Measurements from ENCODE around the gene FOXP1. TPM values are rescaled to one million over a fixed set of nuclear protein-coding genes. Genes with fewer than 3 reads are reported as not detected.

FOXP1 gene
- total RNA-seq, 1 donor from 2014 or later, result 26.1 TPM

DNA sequence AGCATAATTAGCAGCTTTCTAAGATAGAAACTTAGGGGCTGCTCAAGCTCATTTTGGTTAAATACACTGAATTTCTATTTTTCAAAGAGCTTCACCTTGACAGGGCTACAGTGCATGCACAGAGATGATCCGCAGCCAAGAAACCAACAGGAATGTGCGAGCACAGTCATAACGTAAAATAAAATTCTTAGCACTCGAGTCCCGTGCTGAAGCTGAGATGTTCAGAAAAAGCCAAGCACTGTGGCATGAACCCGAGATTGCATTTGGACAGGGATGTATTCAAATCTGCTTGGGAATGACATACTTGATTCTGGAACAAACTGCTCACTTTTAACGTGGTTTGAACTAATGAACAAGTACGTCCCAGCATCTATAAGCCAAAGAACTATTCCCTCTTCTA, 340.3 kb downstream of the FOXP1 start:
- TF ChIP-seq, protein P1, sequence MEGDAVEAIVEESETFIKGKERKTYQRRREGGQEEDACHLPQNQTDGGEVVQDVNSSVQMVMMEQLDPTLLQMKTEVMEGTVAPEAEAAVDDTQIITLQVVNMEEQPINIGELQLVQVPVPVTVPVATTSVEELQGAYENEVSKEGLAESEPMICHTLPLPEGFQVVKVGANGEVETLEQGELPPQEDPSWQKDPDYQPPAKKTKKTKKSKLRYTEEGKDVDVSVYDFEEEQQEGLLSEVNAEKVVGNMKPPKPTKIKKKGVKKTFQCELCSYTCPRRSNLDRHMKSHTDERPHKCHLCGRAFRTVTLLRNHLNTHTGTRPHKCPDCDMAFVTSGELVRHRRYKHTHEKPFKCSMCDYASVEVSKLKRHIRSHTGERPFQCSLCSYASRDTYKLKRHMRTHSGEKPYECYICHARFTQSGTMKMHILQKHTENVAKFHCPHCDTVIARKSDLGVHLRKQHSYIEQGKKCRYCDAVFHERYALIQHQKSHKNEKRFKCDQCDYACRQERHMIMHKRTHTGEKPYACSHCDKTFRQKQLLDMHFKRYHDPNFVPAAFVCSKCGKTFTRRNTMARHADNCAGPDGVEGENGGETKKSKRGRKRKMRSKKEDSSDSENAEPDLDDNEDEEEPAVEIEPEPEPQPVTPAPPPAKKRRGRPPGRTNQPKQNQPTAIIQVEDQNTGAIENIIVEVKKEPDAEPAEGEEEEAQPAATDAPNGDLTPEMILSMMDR (conservative IDR thresholded peaks at IDR 0.05; ENCODE audit: low read depth, low read length), result no peak
- no peak overlapping the region for H3K4me3 ChIP-seq (ENCODE audit: low read depth, low read length)
- DNase-seq (ENCODE audit: low read depth), result no peak

DNA sequence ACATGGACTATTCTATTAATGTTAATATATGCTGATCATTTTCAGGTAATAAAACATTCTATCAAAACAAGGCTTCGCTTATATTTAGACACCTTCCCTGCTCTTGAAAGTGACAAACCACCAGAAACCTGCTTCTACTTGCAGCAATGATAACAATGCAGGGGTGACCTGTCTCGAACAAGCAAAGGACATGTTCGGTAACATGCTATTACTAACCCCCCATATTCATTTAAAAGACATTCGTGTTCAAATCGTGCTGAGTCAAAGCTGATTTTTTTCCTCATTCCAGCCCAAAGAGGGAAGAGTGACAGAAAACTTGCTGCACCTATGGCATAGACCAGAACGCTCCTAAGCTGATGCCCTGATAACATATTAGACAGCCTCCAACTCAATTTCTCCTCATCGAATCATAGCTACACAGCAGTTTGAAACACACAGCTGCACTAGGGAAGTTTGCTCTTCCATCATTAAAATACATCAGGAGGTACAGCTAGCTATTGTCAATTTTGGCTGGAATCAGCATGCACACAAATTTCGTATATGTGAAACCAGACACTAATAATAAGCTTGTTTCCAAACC, 341.5 kb downstream of the FOXP1 start:
- DNase-seq (ENCODE audit: low read depth), result no peak
- TF ChIP-seq, protein P1 (conservative IDR thresholded peaks at IDR 0.05; ENCODE audit: low read depth, low read length), result no peak
- H3K4me3 ChIP-seq (ENCODE audit: low read depth, low read length), result no peak overlapping the region

DNA sequence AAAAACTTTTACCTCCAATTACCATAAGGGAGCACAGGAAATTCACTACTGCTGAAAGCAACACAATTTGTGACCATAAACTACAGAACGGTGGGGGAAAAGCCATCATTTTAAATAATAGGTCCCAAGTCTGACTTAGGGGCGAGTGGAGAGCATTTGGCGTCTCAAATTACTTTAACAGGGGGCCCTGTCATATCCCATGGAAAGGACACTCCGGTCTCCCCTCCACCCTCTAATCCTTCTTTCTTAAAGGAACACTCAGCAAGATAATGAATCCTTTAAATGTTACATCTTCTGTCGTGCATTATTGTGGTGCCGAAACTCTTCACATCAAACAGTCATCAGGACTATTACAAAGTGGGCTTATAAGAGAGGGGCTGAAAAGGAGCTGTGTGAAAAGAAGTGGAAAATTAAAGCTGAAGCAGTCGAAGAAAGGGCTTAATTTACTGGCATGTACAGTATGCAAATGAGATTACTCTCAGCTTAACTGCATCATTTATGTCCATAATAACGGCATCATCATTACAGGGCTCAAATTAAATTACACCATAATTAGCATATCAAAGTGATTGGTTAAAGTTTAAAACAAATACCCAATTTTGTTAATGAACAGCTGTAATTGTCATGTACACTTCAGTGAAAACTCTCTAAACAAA, 342.2 kb downstream of the FOXP1 start:
- H3K4me3 ChIP-seq (ENCODE audit: low read depth, low read length), result no peak overlapping the region
- TF ChIP-seq, protein P1 (conservative IDR thresholded peaks at IDR 0.05; ENCODE audit: low read depth, low read length), result no peak
- DNase-seq (ENCODE audit: low read depth), result no peak

DNA sequence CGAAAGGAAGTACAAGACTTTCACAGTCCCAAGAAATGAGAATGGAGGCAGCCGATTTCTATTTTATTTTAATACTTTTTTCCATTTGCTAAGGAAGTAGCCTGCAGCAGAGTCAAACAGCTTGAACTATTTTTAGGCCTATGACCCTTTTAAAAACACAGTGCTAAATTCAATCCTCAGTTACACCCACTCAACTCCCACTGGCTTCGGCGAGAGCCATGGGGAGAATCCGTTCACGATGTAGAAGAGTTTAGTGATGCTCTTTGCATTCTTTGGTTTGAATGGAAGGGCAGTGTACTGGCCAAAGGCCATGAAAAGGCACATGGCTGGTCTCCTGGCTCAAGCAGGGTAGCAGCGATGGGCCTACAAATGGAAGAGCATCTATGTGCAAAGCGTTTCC, 343.5 kb downstream of the FOXP1 start:
- H3K4me3 ChIP-seq (ENCODE audit: low read depth, low read length), result no peak overlapping the region

DNA sequence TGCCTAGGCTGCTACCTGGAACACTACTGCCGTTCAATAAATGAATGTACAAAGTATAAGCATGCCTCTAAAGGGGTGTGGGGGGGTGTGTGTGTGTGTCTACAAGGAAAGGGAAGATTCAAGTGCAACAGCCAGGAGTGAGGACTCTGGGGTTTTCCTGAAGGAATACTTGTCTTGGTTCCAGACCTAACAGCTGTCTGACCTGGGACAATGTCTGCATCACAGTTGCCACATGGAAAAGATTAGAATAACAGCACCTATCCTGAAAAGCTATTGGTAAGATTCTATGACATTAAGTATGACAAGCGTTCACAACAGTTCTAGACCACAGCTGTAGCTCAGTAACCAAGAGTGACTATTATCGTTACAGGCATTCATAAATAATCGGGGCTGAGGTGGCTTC, 345.2 kb downstream of the FOXP1 start:
- no peak for DNase-seq (ENCODE audit: low read depth)
- H3K4me3 ChIP-seq (ENCODE audit: low read depth, low read length), result no peak overlapping the region
- TF ChIP-seq, protein P1 (conservative IDR thresholded peaks at IDR 0.05; ENCODE audit: low read depth, low read length), result no peak

More for the DNA sequence above, 343.5 kb downstream of the FOXP1 start:
- TF ChIP-seq, protein P1 (conservative IDR thresholded peaks at IDR 0.05; ENCODE audit: low read depth, low read length), result no peak
- no peak for DNase-seq (ENCODE audit: low read depth)

DNA sequence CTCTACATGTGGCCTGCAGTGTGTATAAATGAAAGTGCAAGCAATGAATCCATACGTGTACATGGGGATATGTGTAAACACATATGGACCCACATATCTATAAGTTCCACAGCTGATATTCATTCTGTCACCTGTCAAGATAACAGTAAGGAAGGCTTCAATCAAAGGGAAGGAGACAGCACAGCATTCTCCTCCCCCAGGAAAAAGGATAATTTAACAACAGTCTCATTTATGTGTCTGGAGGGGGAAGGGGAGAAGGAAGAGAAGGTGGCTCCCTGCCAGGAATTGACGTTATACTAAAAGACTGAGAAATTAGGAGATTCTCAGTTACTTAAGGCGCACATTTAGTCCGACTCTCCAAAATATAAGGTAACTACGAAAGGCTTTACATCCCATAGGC, 345.9 kb downstream of the FOXP1 start:
- no peak overlapping the region for H3K4me3 ChIP-seq (ENCODE audit: low read depth, low read length)
- TF ChIP-seq, protein P1 (conservative IDR thresholded peaks at IDR 0.05; ENCODE audit: low read depth, low read length), result no peak
- DNase-seq (ENCODE audit: low read depth), result no peak

DNA sequence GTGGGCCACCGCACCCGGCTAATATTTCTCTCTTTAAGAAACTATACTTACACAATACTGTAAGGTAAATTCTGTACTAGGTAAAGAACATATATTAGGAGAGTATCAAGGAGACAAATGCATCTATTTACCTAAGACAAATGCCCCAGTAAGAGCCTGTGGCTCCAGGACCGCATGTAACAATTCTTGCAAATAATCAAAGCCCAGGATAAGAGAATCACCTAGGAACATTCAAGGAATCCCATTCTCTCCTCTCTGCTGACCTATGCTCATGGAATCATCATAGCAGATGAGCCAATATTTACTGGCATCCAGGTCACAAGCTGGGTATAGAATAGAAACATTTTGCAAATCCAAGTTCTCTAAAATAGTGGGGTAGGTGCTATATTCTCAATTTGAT, 347.7 kb downstream of the FOXP1 start:
- H3K4me3 ChIP-seq (ENCODE audit: low read depth, low read length), result no peak overlapping the region
- no peak for DNase-seq (ENCODE audit: low read depth)
- TF ChIP-seq, protein P1 (conservative IDR thresholded peaks at IDR 0.05; ENCODE audit: low read depth, low read length), result no peak
